HG03066 (cell line): Measurements from ENCODE around the gene ETFB.
"Not testable (repeated sequence)": the region's sequence is repeated elsewhere in the genome, so short reads cannot be mapped to it uniquely, and the experiment has no call there.

Experiments used
- ATAC-seq: cut with Tn5 transposase; IDR thresholded peaks from one replicate; pipeline ENCODE4 v1.9.1; 2021; ENCODE audit warnings: low read depth; ENCODE audit not compliant: unreplicated experiment

The ETFB gene

GRCh38 chr19:51365965-51366388 lies at the start of gene ETFB:
TSS of gene ETFB (minus strand) at chr19:51366388. CDS start at chr19:51366326, 62 bp downstream.
- no peak for ATAC-seq

GRCh38 chr19:51415187-51415586 lies 49.0 kb upstream of the ETFB start:
- ATAC-seq = no peak

- ATAC-seq = no peak
These were observed 45.0 kb upstream of the ETFB start for GRCh38 chr19:51410950-51411748.

- no peak for ATAC-seq
These were observed 41.4 kb upstream of the ETFB start for GRCh38 chr19:51407511-51408131.

GRCh38 chr19:51402117-51402516 lies 35.9 kb upstream of the ETFB start:
- ATAC-seq = no peak

GRCh38 chr19:51399936-51400335 lies 33.7 kb upstream of the ETFB start:
- not testable (repeated sequence) for ATAC-seq

GRCh38 chr19:51399231-51399630 lies 33.0 kb upstream of the ETFB start:
- ATAC-seq = no peak

GRCh38 chr19:51398096-51398704 lies 32.0 kb upstream of the ETFB start:
- no peak for ATAC-seq

- ATAC-seq = not testable (repeated sequence)
These were observed 31.3 kb upstream of the ETFB start for GRCh38 chr19:51397453-51397852.

- no peak for ATAC-seq
These were observed 30.0 kb upstream of the ETFB start for GRCh38 chr19:51396175-51396574.

GRCh38 chr19:51394050-51394836 lies 28.1 kb upstream of the ETFB start:
- ATAC-seq = peak; percentile 74

GRCh38 chr19:51392701-51393100 lies 26.5 kb upstream of the ETFB start:
- ATAC-seq = no peak

- ATAC-seq = no peak
These were observed 25.0 kb upstream of the ETFB start for GRCh38 chr19:51391073-51391611.

GRCh38 chr19:51389143-51389542 lies 23.0 kb upstream of the ETFB start:
- no peak for ATAC-seq

- ATAC-seq = no peak
These were observed 21.8 kb upstream of the ETFB start, which contains the start of gene LIM2 for GRCh38 chr19:51387924-51388389. TSS of gene LIM2 (minus strand) at chr19:51387974. CDS start at chr19:51387443, 531 bp downstream.

GRCh38 chr19:51386882-51387520 lies 20.8 kb upstream of the ETFB start:
- no peak for ATAC-seq

GRCh38 chr19:51382004-51382403 lies 15.8 kb upstream of the ETFB start:
- no peak for ATAC-seq

GRCh38 chr19:51380379-51380778 lies 14.2 kb upstream of the ETFB start:
- no peak for ATAC-seq

- ATAC-seq = no peak
These were observed 11.2 kb upstream of the ETFB start for GRCh38 chr19:51377422-51377821.
